Caco-2 (cell line): Measurements from ENCODE around the gene SPATA17. TPM values are rescaled to one million over a fixed set of nuclear protein-coding genes. Genes with fewer than 3 reads are reported as not detected.

ENCODE experiments used
- BruUV-seq: library from RNA; stranded (reverse); fragments of 400-500 nt; replicated peaks from 2 replicates; lab custom pipeline; 2021; lab: Mats Ljungman, UMichigan
- CTCF ChIA-PET: fragments of 300-600 bp; sonication (Branson Sonifier 250); formaldehyde crosslinking; loops from one replicate; lab custom pipeline; 2022; ENCODE audit warnings: antibody characterized with exemption; lab: Charles Lee
- POLR2A ChIA-PET: fragments of 300-600 bp; sonication (Branson Sonifier 250); formaldehyde crosslinking; loops from one replicate; lab custom pipeline; 2022; ENCODE audit warnings: antibody characterized with exemption; lab: Charles Lee
- DNase-seq, 2 experiments: peaks; one replicate each; pipeline versions ENCODE4 v3.0.0 to v3.0.0-alpha.2; 2020 to 2022
- H3K27me3 ChIP-seq: replicated peaks from 2 replicates; pipeline ENCODE4 v1.6.0; 2011; ENCODE audit warnings: low read length; ENCODE audit not compliant: control insufficient read depth, insufficient read depth
- H3K36me3 ChIP-seq: 2 replicates; pipeline ENCODE4 v1.5.1; 2011; ENCODE audit warnings: low read length; ENCODE audit not compliant: control insufficient read depth, insufficient read depth
- H3K4me1 ChIP-seq: fragments of 250-450 bp; sonication (Bioruptor Pico); 2 replicates; pipeline ENCODE4 v1.5.1; 2020; ENCODE audit warnings: mild to moderate bottlenecking
- H3K4me3 ChIP-seq: 2 replicates; pipeline ENCODE4 v1.5.1; 2011; ENCODE audit warnings: low read depth, mild to moderate bottlenecking, control low read depth, low read length
- H3K9me3 ChIP-seq: fragments of 250-450 bp; sonication (Bioruptor Pico); 2 replicates; pipeline ENCODE4 v1.5.1; 2020; ENCODE audit warnings: mild to moderate bottlenecking, moderate library complexity
- H3K27ac Mint-ChIP-seq: one replicate; pipeline ENCODE4 v1.8.0; 2022; ENCODE audit warnings: mixed read lengths; ENCODE audit not compliant: unreplicated experiment
- H3K27me3 Mint-ChIP-seq: one replicate; pipeline ENCODE4 v1.8.0; 2022; ENCODE audit warnings: mixed read lengths; ENCODE audit not compliant: insufficient read depth, unreplicated experiment
- H3K36me3 Mint-ChIP-seq: one replicate; pipeline ENCODE4 v1.8.0; 2022; ENCODE audit warnings: mild to moderate bottlenecking, mixed read lengths; ENCODE audit not compliant: insufficient read depth, unreplicated experiment
- H3K4me1 Mint-ChIP-seq: one replicate; pipeline ENCODE4 v1.8.0; 2022; ENCODE audit warnings: low read depth, mixed read lengths; ENCODE audit not compliant: unreplicated experiment
- H3K4me3 Mint-ChIP-seq: one replicate; pipeline ENCODE4 v1.8.0; 2022; ENCODE audit warnings: mild to moderate bottlenecking, moderate library complexity, mixed read lengths; ENCODE audit not compliant: unreplicated experiment
- H3K9me3 Mint-ChIP-seq: one replicate; pipeline ENCODE4 v1.8.0; 2022; ENCODE audit warnings: mixed read lengths; ENCODE audit not compliant: unreplicated experiment
- CTCF ChIP-seq, 2 experiments: fragments of 200-600 bp in 1 of 2; IDR thresholded peaks; 1 replicate in 1 of 2; 2 replicates in 1 of 2; pipeline versions ENCODE4 v1.5.1 to v1.8.0; 2011 to 2022; ENCODE audit warnings: antibody characterized with exemption in 1 of 2, control low read depth in 1 of 2, inconsistent platforms in 1 of 2, low read depth in 1 of 2, low read length in 1 of 2, mild to moderate bottlenecking in 1 of 2, moderate library complexity in 1 of 2; ENCODE audit not compliant: insufficient read depth in 1 of 2, severe bottlenecking in 1 of 2, unreplicated experiment in 1 of 2
- intact Hi-C: fragments of 100-400 bp; cut with micrococcal nuclease; formaldehyde crosslinking; loops from one replicate; pipeline ENCODE4 v1.10.0; 2022; ENCODE audit not compliant: unreplicated experiment
- total RNA-seq: library from RNA; stranded (reverse); gene quantifications from 2 replicates; pipeline ENCODE4 v1.2.3, GENCODE V29; 2022

SPATA17 gene
- total RNA-seq, 1 experiment from 2014 or later, result 1.1 TPM

GRCh38 chr1:217734973-217735372 lies 103.8 kb downstream of the SPATA17 start:
- no peaks in the 10 kb centered on the region for H3K9me3 ChIP-seq
- no peaks in the 10 kb centered on the region for H3K27me3 Mint-ChIP-seq
- DNase-seq, result no peak
- H3K4me1 ChIP-seq, result no peaks in the 10 kb centered on the region
- ChIA-PET POLR2A (no interaction called here), CTCF (no interaction called here)
- TF ChIP-seq CTCF (IDR thresholded peaks at IDR 0.05; ENCODE audit: insufficient read depth in 1 of 2, low read depth in 1 of 2, low read length in 1 of 2, severe bottlenecking in 1 of 2, unreplicated experiment in 1 of 2), result no peak
- intact Hi-C loops, result no loop called here
- no peaks in the 10 kb centered on the region for H3K36me3 ChIP-seq
- BruUV-seq, result no TSS peak
- no peaks in the 10 kb centered on the region for H3K9me3 Mint-ChIP-seq
- no peaks in the 10 kb centered on the region for H3K27me3 ChIP-seq
- H3K4me3 Mint-ChIP-seq, result no peak overlapping the region
- no peak overlapping the region for H3K4me3 ChIP-seq
- no peaks in the 10 kb centered on the region for H3K4me1 Mint-ChIP-seq
- H3K36me3 Mint-ChIP-seq, result no peaks in the 10 kb centered on the region
- H3K27ac Mint-ChIP-seq, result no peak overlapping the region

- POLR2A ChIA-PET, result no interaction called here
- peak; percentile 71 to 77 for TF ChIP-seq CTCF (IDR thresholded peaks at IDR 0.05; ENCODE audit: insufficient read depth in 1 of 2, low read depth in 1 of 2, low read length in 1 of 2, severe bottlenecking in 1 of 2, unreplicated experiment in 1 of 2)
- H3K4me1 ChIP-seq, result no peaks in the 10 kb centered on the region
- no peaks in the 10 kb centered on the region for H3K9me3 ChIP-seq
- intact Hi-C loops, result loop anchor here (1.0 to 10.0 kb wide), 3 partner anchors 62 to 992 kb away; no protein-coding TSS in a partner anchor
- Mint-ChIP-seq H3K9me3 (no peaks in the 10 kb centered on the region), H3K4me1 (no peaks in the 10 kb centered on the region), H3K4me3 (no peak overlapping the region), H3K36me3 (no peaks in the 10 kb centered on the region), H3K27me3 (no peaks in the 10 kb centered on the region), H3K27ac (no peak overlapping the region)
- CTCF ChIA-PET, result no interaction called here
- DNase-seq, result no peak
- no TSS peak for BruUV-seq
- no peak overlapping the region for H3K4me3 ChIP-seq
- H3K27me3 ChIP-seq, result no peaks in the 10 kb centered on the region
- no peaks in the 10 kb centered on the region for H3K36me3 ChIP-seq
Measured at GRCh38 chr1:217747156-217747769, 116.1 kb downstream of the SPATA17 start.

GRCh38 chr1:217769768-217770167 lies 138.6 kb downstream of the SPATA17 start:
- no peak overlapping the region for H3K27ac Mint-ChIP-seq
- peaks cover 6% of the 10 kb centered on the region for H3K27me3 Mint-ChIP-seq
- CTCF ChIA-PET, result no interaction called here
- H3K9me3 Mint-ChIP-seq, result no peaks in the 10 kb centered on the region
- H3K4me3 Mint-ChIP-seq, result no peak overlapping the region
- no peaks in the 10 kb centered on the region for H3K9me3 ChIP-seq
- TF ChIP-seq CTCF (IDR thresholded peaks at IDR 0.05; ENCODE audit: insufficient read depth in 1 of 2, low read depth in 1 of 2, low read length in 1 of 2, severe bottlenecking in 1 of 2, unreplicated experiment in 1 of 2), result no peak
- H3K4me1 ChIP-seq, result no peaks in the 10 kb centered on the region
- POLR2A ChIA-PET, result no interaction called here
- BruUV-seq, result no TSS peak
- H3K36me3 Mint-ChIP-seq, result no peaks in the 10 kb centered on the region
- no peaks in the 10 kb centered on the region for H3K4me1 Mint-ChIP-seq
- no peaks in the 10 kb centered on the region for H3K27me3 ChIP-seq
- H3K4me3 ChIP-seq, result no peak overlapping the region
- DNase-seq, result no peak
- intact Hi-C loops, result no loop called here
- no peaks in the 10 kb centered on the region for H3K36me3 ChIP-seq
